ENCODE results near the gene BAIAP2. TPM values are rescaled to one million over a fixed set of nuclear protein-coding genes. Genes with fewer than 3 reads are reported as not detected.

The BAIAP2 gene
- polyA plus RNA-seq, 3 donors, result 8.6 to 17.0 (median 11.2) TPM

DNA sequence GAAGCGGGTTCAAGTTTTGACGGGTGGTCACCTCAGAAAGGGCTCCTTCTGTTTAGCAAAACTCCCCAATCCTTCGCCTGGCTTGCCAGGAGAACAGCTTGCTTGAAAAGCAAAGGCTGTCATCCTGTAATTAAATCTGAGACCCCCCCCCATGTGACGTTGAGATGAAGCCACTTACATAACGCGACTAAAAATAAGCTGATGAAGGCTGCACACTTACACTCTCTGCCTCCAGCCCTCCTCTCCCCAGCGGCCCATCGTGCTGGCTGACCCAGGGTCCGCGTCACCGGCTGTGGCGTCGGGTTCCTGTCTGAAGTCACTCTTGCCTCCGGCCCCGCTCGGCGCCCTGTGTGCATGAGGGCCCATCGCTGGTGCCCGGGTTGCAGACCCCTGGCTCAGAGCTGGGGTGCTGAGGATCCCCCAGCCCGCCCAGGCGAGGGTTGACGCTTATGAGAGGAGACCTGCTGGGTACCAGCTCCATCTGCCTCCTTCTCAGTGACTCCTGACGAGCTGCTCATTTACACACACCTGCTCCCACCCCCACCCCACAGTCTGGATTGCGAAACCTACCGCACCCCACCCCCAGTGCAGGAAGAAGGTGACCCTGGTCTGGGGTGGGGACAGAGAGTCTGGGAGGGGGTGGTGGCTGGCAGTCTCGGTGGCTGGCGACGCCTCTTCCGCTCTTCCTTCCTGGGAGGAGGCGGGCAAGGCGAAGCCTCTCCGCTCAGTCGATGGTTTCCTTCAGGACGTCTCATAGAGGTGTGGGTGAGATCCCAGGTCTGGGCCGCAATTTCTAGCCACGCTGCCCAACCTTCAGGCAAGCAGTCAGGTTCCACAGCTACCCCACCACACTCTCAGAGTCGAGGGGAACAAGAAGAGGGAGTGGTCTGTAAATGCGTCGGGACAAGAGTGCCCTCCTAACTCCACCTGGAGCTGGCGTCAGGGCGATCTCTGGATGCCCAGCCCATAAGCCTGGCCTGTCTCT, 3.1 kb upstream of the BAIAP2 start:
- H3K4me3 ChIP-seq (replicated peaks in 1 of 3; ENCODE audit: low read depth in 2 of 3, low read length in 3 of 3), result peak overlapping the region in 2 of 3 experiments; percentile 16 to 97

More for the DNA sequence above, 3.1 kb upstream of the BAIAP2 start:
- Mint-ChIP-seq H3K9me3 (peaks cover 0 to 12% (median 4%) of the 10 kb centered on the region in 7 donors), H3K27ac (peak overlapping the region in 6 of 7 donors; percentile 43 to 83 (median 72)), H3K4me1 (peaks cover 56% of the 10 kb centered on the region), H3K27me3 (ENCODE audit: low read depth in 3 of 3) (peaks cover 21 to 47% (median 38%) of the 10 kb centered on the region in 3 donors), H3K36me3 (peaks cover 11 to 26% of the 10 kb centered on the region in 2 donors), H3K4me3 (peak overlapping the region; percentile 97 to 99)
- peaks cover 0 to 32% of the 10 kb centered on the region in 2 donors for H3K27me3 ChIP-seq (ENCODE audit: control insufficient read depth in 2 of 2, insufficient read depth in 2 of 2, low read length in 2 of 2)
- intact Hi-C loops (cut with micrococcal nuclease), result loop anchor here (5.0 to 10.0 kb wide), 2 partner anchors 60 to 193 kb away; partner anchors contain the start of gene CEP131 (in 1 of the 2)
- H3K9me3 ChIP-seq (replicated peaks in 1 of 2; ENCODE audit: control insufficient read depth in 1 of 2, insufficient read depth in 1 of 2, low read length in 2 of 2), result peaks cover 0 to 7% of the 10 kb centered on the region in 2 donors
- H3K79me2 ChIP-seq (ENCODE audit: insufficient read depth, low read length), result peaks cover 23% of the 10 kb centered on the region
- H3K4me1 ChIP-seq (ENCODE audit: control insufficient read depth in 1 of 2, insufficient read depth in 2 of 2, low read length in 2 of 2), result peaks cover 48 to 52% of the 10 kb centered on the region in 2 donors
- H3K9ac ChIP-seq (ENCODE audit: insufficient read depth, low read length, poor library complexity, severe bottlenecking), result peak overlapping the region; percentile 12
- whole genome bisulfite sequencing (ENCODE audit: insufficient coverage), result 50% methylated on average over 20 of the region's 41 CpGs
- H3K36me3 ChIP-seq (replicated peaks in 1 of 2; ENCODE audit: control insufficient read depth in 1 of 2, insufficient read depth in 2 of 2, low read length in 2 of 2), result no peaks in the 10 kb centered on the region
- peak overlapping the region; percentile 27 to 48 for H3K27ac ChIP-seq (ENCODE audit: low read depth in 1 of 2, low read length in 2 of 2)
- no peak overlapping the region for H2AFZ ChIP-seq (ENCODE audit: insufficient read depth, low read depth, low read length, poor library complexity, severe bottlenecking)
- peak overlapping the region; percentile 89 for H3K4me2 ChIP-seq (replicated peaks; ENCODE audit: extremely low read depth, low read length, poor library complexity, severe bottlenecking)
- DNase-seq, result peak in 1 of 3 donors; percentile 26
- TF ChIP-seq, protein P1, sequence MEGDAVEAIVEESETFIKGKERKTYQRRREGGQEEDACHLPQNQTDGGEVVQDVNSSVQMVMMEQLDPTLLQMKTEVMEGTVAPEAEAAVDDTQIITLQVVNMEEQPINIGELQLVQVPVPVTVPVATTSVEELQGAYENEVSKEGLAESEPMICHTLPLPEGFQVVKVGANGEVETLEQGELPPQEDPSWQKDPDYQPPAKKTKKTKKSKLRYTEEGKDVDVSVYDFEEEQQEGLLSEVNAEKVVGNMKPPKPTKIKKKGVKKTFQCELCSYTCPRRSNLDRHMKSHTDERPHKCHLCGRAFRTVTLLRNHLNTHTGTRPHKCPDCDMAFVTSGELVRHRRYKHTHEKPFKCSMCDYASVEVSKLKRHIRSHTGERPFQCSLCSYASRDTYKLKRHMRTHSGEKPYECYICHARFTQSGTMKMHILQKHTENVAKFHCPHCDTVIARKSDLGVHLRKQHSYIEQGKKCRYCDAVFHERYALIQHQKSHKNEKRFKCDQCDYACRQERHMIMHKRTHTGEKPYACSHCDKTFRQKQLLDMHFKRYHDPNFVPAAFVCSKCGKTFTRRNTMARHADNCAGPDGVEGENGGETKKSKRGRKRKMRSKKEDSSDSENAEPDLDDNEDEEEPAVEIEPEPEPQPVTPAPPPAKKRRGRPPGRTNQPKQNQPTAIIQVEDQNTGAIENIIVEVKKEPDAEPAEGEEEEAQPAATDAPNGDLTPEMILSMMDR (IDR thresholded peaks at IDR 0.05), result no peak
- H4K20me1 ChIP-seq (ENCODE audit: insufficient read depth, low read length), result peaks cover 50% of the 10 kb centered on the region
